Activated T-helper 17 cell treated with anti-CD3 and anti-CD28 coated beads, Interleukin-2, amount 50 U/mL, for 72 hours (primary cell): Measurements from ENCODE around the gene DAAM2. TPM values are rescaled to one million over a fixed set of nuclear protein-coding genes. Genes with fewer than 3 reads are reported as not detected.

ENCODE experiments used
- ATAC-seq: fragments of 150-1000 bp; cut with Tn5 transposase; replicated peaks from 2 replicates; pipeline ENCODE4 v1.10.0; 2021; ENCODE audit warnings: mild to moderate bottlenecking, moderate library complexity
- H3K27ac Mint-ChIP-seq: one replicate; pipeline ENCODE4 v1.8.0; 2022; ENCODE audit warnings: mixed read lengths
- H3K27me3 Mint-ChIP-seq: one replicate; pipeline ENCODE4 v1.8.0; 2022; ENCODE audit warnings: mixed read lengths
- H3K36me3 Mint-ChIP-seq: one replicate; pipeline ENCODE4 v1.8.0; 2022; ENCODE audit warnings: low read depth, mild to moderate bottlenecking, mixed read lengths
- H3K4me1 Mint-ChIP-seq: one replicate; pipeline ENCODE4 v1.8.0; 2022; ENCODE audit warnings: mixed read lengths
- H3K4me3 Mint-ChIP-seq: one replicate; pipeline ENCODE4 v1.8.0; 2022; ENCODE audit warnings: mild to moderate bottlenecking, mixed read lengths
- H3K9me3 Mint-ChIP-seq: one replicate; pipeline ENCODE4 v1.8.0; 2022; ENCODE audit warnings: mixed read lengths
- total RNA-seq, 2 donors: library from RNA; stranded (reverse); gene quantifications; one replicate each; pipeline ENCODE4 v1.2.3, GENCODE V29; 2022

Gene DAAM2
- total RNA-seq, 2 donors from 2014 or later: not detected

GRCh38 chr6:39948199-39948791 lies 156.1 kb downstream of the DAAM2 start:
- H3K27ac Mint-ChIP-seq: no peak overlapping the region
- H3K27me3 Mint-ChIP-seq: peaks cover 6% of the 10 kb centered on the region
- H3K36me3 Mint-ChIP-seq: no peaks in the 10 kb centered on the region
- no peaks in the 10 kb centered on the region for H3K9me3 Mint-ChIP-seq
- H3K4me3 Mint-ChIP-seq: no peak overlapping the region
- ATAC-seq: no peak
- no peaks in the 10 kb centered on the region for H3K4me1 Mint-ChIP-seq

GRCh38 chr6:39950125-39950720 lies 158.0 kb downstream of the DAAM2 start:
- Mint-ChIP-seq H3K4me3 (no peak overlapping the region), H3K4me1 (no peaks in the 10 kb centered on the region), H3K27me3 (peaks cover 6% of the 10 kb centered on the region), H3K9me3 (no peaks in the 10 kb centered on the region), H3K27ac (no peak overlapping the region), H3K36me3 (no peaks in the 10 kb centered on the region)
- ATAC-seq: no peak

GRCh38 chr6:39951191-39951590 lies 159.0 kb downstream of the DAAM2 start:
- ATAC-seq: no peak
- Mint-ChIP-seq H3K36me3 (no peaks in the 10 kb centered on the region), H3K27ac (no peak overlapping the region), H3K9me3 (no peaks in the 10 kb centered on the region), H3K27me3 (peaks cover 6% of the 10 kb centered on the region), H3K4me3 (no peak overlapping the region), H3K4me1 (no peaks in the 10 kb centered on the region)

- H3K9me3 Mint-ChIP-seq: no peaks in the 10 kb centered on the region
- H3K4me3 Mint-ChIP-seq: no peak overlapping the region
- no peak overlapping the region for H3K27ac Mint-ChIP-seq
- no peaks in the 10 kb centered on the region for H3K4me1 Mint-ChIP-seq
- H3K36me3 Mint-ChIP-seq: no peaks in the 10 kb centered on the region
- no peak for ATAC-seq
- H3K27me3 Mint-ChIP-seq: peaks cover 3% of the 10 kb centered on the region
These were observed 159.5 kb downstream of the DAAM2 start for GRCh38 chr6:39951716-39952115.

- Mint-ChIP-seq H3K27me3 (no peaks in the 10 kb centered on the region), H3K36me3 (no peaks in the 10 kb centered on the region), H3K9me3 (no peaks in the 10 kb centered on the region), H3K4me3 (no peak overlapping the region), H3K27ac (no peak overlapping the region), H3K4me1 (no peaks in the 10 kb centered on the region)
- ATAC-seq: no peak
These were observed 160.0 kb downstream of the DAAM2 start for GRCh38 chr6:39952167-39952566.

GRCh38 chr6:39953076-39953618 lies 161.0 kb downstream of the DAAM2 start:
- no peak for ATAC-seq
- Mint-ChIP-seq H3K36me3 (no peaks in the 10 kb centered on the region), H3K4me3 (no peak overlapping the region), H3K4me1 (no peaks in the 10 kb centered on the region), H3K9me3 (no peaks in the 10 kb centered on the region), H3K27me3 (peaks cover 4% of the 10 kb centered on the region), H3K27ac (no peak overlapping the region)

Other genes starting within 250 kb of the DAAM2 start
- under 1 TPM in 1 of 2 donors, not detected in 1; 0.48 TPM for gene KIF6, start 67.0 kb upstream of the DAAM2 start, total RNA-seq
- 1 to 10 TPM in 1 of 2 donors, under 1 TPM in 1; 0.65 to 1.1 TPM for gene MOCS1, start 142.1 kb downstream of the DAAM2 start, total RNA-seq